Stomach smooth muscle (tissue), 2 donors: ENCODE results near the gene DRAXIN.
A peak's percentile ranks its signal among the peaks of the same experiment; 100 is the strongest.

Experiments
- H3K27ac ChIP-seq: one replicate; pipeline ENCODE4 v1.7.0; 2013; ENCODE audit warnings: mild to moderate bottlenecking, low read length, inconsistent platforms
- H3K27me3 ChIP-seq, 2 donors: one replicate each; pipeline ENCODE4 v1.7.0; 2013; ENCODE audit warnings: low read length in 2 of 2; ENCODE audit not compliant: insufficient read depth in 2 of 2, control insufficient read depth in 1 of 2
- H3K36me3 ChIP-seq, 2 donors: one replicate each; pipeline ENCODE4 v1.7.0; 2013; ENCODE audit warnings: low read length in 2 of 2; ENCODE audit not compliant: control insufficient read depth in 2 of 2, insufficient read depth in 2 of 2
- H3K4me1 ChIP-seq: one replicate; pipeline ENCODE4 v1.7.0; 2013; ENCODE audit warnings: low read length; ENCODE audit not compliant: control insufficient read depth, insufficient read depth
- H3K4me3 ChIP-seq, 2 donors: one replicate each; pipeline ENCODE4 v1.7.0; 2013; ENCODE audit warnings: low read length in 2 of 2
- H3K9ac ChIP-seq, 2 donors: one replicate each; pipeline ENCODE4 v1.7.0; 2013; ENCODE audit warnings: low read length in 2 of 2, mild to moderate bottlenecking in 1 of 2
- H3K9me3 ChIP-seq, 2 donors: one replicate each; pipeline ENCODE4 v1.7.0; 2013; ENCODE audit warnings: low read length in 2 of 2; ENCODE audit not compliant: control insufficient read depth in 2 of 2
- donor health status: healthy.
- donor health status: Pancreatic carcinoma.

DRAXIN gene

DNA sequence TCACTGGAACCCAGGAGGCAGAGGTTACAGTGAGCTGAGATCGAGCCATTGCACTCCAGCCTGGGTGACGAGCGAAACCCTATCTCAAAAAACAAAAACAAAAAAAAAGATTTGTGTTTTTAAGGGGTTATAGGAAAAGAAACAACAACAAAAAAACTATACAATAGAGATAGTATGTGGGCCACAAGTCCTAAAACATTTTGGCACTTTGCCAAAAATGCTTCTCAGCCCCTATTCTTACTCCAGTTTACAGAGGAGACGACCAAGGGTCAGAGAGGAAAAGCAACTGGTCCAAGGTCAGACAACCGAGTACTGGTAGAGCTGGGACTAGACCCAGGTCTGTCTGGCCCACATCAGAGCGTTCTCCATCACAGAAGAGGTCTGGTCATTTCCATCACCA lies 33.9 kb upstream of the DRAXIN start:
- no peak overlapping the region for H3K4me3 ChIP-seq
- no peak overlapping the region for H3K9ac ChIP-seq
- H3K36me3 ChIP-seq, result peaks cover 5 to 6% of the 10 kb centered on the region in 2 donors
- H3K4me1 ChIP-seq, result peaks cover 15% of the 10 kb centered on the region
- H3K27me3 ChIP-seq, result no peaks in the 10 kb centered on the region
- no peak overlapping the region for H3K27ac ChIP-seq
- H3K9me3 ChIP-seq, result no peaks in the 10 kb centered on the region

GRCh38 chr1:11658542-11658941 lies 33.0 kb upstream of the DRAXIN start:
- Histone ChIP-seq H3K27me3 (no peaks in the 10 kb centered on the region), H3K27ac (no peak overlapping the region), H3K9ac (no peak overlapping the region), H3K4me3 (no peak overlapping the region), H3K36me3 (peaks cover 5 to 6% of the 10 kb centered on the region in 2 donors), H3K4me1 (peaks cover 15% of the 10 kb centered on the region), H3K9me3 (no peaks in the 10 kb centered on the region)

DNA sequence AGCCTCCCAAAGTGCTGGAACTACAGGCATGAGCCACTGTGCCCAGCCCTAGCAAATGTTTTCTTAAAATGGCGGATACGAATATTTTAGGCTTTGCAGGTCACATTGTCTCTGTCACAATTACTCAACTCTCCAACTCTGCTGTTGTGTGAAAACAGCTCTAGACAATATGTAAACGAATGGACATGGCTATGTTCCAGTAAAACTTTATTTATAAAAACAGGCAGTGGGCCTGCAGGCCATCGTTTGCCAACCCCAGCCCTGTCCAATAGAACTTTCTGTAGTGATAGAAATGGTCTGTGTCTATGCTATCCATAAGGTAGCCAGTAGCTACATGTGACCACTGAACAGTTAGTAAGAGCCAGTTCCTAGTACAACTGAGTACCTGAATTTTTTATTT lies 31.8 kb upstream of the DRAXIN start:
- no peak overlapping the region for H3K27ac ChIP-seq
- H3K9ac ChIP-seq, result no peak overlapping the region
- H3K4me1 ChIP-seq, result peaks cover 11% of the 10 kb centered on the region
- no peaks in the 10 kb centered on the region for H3K27me3 ChIP-seq
- no peak overlapping the region for H3K4me3 ChIP-seq
- H3K9me3 ChIP-seq, result no peaks in the 10 kb centered on the region
- H3K36me3 ChIP-seq, result peaks cover 5 to 6% of the 10 kb centered on the region in 2 donors

- Histone ChIP-seq H3K4me1 (peaks cover 2% of the 10 kb centered on the region), H3K4me3 (no peak overlapping the region), H3K27ac (no peak overlapping the region), H3K36me3 (peaks cover 5 to 6% of the 10 kb centered on the region in 2 donors), H3K27me3 (no peaks in the 10 kb centered on the region), H3K9me3 (no peaks in the 10 kb centered on the region), H3K9ac (no peak overlapping the region)
Observed at GRCh38 chr1:11661103-11661502, 30.4 kb upstream of the DRAXIN start.

DNA sequence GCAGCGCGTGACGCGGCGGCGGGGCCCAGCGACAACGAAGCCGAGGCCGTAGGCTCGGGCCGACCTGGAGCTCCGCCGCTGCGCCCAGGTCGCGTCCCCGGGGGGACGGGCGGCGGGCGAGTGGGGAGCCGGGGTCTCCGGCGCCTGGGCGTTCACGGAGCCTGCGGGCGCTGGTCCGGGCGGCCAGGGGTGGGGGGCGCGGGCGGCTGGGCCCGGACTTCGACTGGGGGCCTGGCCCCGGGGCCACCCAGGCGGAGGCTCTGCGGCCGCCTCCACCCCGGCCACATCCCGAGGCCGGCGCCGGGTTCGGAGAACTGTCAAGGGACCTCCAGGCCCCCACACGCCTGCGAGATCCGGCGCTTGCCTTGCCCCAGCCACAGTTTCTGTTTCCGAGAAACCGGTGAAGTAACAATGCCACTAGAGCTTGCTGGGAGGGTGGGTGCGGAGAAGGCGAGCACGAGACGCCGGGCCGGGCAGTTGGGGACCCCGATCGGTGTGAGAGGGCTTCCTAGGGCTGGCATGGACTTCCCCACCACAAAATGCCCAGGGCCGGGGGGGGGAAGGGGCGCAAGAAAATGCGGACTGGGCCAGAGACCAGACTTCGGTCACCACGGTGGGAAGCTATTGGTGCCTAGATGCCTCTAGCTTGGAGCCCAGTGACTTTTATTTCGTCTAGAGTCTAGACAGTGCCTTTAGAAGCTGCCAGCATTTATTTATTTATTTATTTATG lies 27.0 kb upstream of the DRAXIN start:
- peak overlapping the region; percentile 55 for H3K27ac ChIP-seq

DNA sequence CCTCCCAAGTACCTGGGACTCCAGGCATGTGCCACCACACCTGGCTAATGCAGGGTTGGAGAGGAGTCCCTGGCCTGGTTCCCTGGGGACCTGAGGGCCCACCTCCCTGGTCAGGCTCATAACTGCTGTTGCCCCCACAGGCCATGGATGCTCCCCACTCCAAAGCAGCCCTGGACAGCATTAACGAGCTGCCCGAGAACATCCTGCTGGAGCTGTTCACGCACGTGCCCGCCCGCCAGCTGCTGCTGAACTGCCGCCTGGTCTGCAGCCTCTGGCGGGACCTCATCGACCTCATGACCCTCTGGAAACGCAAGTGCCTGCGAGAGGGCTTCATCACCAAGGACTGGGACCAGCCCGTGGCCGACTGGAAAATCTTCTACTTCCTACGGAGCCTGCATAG lies 23.0 kb upstream of the DRAXIN start:
- Histone ChIP-seq H3K9ac (no peak overlapping the region), H3K9me3 (no peaks in the 10 kb centered on the region), H3K27me3 (no peaks in the 10 kb centered on the region), H3K27ac (no peak overlapping the region), H3K36me3 (peaks cover 10% of the 10 kb centered on the region in 2 donors), H3K4me1 (peaks cover 2% of the 10 kb centered on the region), H3K4me3 (no peak overlapping the region)

More for the DNA sequence above, 27.0 kb upstream of the DRAXIN start:
- no peaks in the 10 kb centered on the region for H3K9me3 ChIP-seq
- H3K4me1 ChIP-seq, result peaks cover 2% of the 10 kb centered on the region
- H3K36me3 ChIP-seq, result peaks cover 6 to 8% of the 10 kb centered on the region in 2 donors
- H3K27me3 ChIP-seq, result no peaks in the 10 kb centered on the region
- peak overlapping the region; percentile 52 to 76 for H3K4me3 ChIP-seq
- peak overlapping the region; percentile 61 to 75 for H3K9ac ChIP-seq

GRCh38 chr1:11670747-11671146 lies 20.8 kb upstream of the DRAXIN start:
- H3K4me1 ChIP-seq, result no peaks in the 10 kb centered on the region
- no peak overlapping the region for H3K4me3 ChIP-seq
- no peak overlapping the region for H3K9ac ChIP-seq
- H3K9me3 ChIP-seq, result no peaks in the 10 kb centered on the region
- peaks cover 20 to 28% of the 10 kb centered on the region in 2 donors for H3K36me3 ChIP-seq
- H3K27ac ChIP-seq, result no peak overlapping the region
- H3K27me3 ChIP-seq, result no peaks in the 10 kb centered on the region

DNA sequence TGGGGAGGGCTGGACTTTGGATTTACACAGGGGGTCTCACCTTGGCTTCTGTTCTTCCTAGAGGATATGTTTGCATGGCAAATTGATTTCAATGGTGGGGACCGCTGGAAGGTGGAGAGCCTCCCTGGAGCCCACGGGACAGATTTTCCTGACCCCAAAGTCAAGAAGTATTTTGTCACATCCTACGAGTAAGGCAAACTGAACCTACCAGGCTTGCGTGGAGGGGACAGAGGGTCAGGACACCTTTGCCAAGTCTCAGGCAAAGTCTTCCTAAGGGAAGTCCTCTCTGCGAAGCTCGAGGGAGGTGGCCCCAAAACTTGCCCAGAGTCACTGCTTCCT lies 20.3 kb upstream of the DRAXIN start:
- Histone ChIP-seq H3K4me1 (no peaks in the 10 kb centered on the region), H3K27me3 (no peaks in the 10 kb centered on the region), H3K27ac (no peak overlapping the region), H3K36me3 (peaks cover 23 to 28% of the 10 kb centered on the region in 2 donors), H3K9me3 (no peaks in the 10 kb centered on the region), H3K9ac (no peak overlapping the region), H3K4me3 (no peak overlapping the region)

- Histone ChIP-seq H3K4me3 (no peak overlapping the region), H3K27me3 (no peaks in the 10 kb centered on the region), H3K9me3 (no peaks in the 10 kb centered on the region), H3K9ac (no peak overlapping the region), H3K27ac (no peak overlapping the region), H3K36me3 (peaks cover 27 to 28% of the 10 kb centered on the region in 2 donors), H3K4me1 (no peaks in the 10 kb centered on the region)
Observed at GRCh38 chr1:11671544-11672286, 19.8 kb upstream of the DRAXIN start.

DNA sequence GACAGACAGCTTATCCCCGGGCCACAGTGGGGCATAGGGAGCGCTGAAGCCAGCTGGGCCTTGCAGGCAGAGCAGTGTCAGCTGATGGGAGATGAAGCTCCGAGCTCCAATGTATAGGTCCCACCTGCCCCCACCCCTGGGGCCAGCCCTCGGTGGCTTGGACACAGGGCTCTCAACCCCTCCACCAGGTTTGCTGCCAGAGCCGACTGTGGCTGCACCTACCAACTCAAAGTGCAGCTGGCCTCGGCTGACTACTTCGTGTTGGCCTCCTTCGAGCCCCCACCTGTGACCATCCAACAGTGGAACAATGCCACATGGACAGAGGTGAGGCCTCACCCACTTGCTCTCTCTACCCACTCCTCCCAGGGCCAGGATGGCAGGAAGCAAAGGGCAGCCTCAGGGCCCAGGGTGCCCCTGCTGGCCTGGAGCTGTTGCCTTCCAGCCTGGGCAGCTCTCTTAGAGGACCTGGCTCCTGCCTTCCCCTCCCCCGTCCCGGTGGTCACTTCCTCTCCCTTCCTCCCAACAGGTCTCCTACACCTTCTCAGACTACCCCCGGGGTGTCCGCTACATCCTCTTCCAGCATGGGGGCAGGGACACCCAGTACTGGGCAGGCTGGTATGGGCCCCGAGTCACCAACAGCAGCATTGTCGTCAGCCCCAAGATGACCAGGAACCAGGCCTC lies 18.3 kb upstream of the DRAXIN start:
- H3K27ac ChIP-seq, result no peak overlapping the region
- no peaks in the 10 kb centered on the region for H3K9me3 ChIP-seq
- H3K4me1 ChIP-seq, result no peaks in the 10 kb centered on the region
- H3K9ac ChIP-seq, result no peak overlapping the region
- H3K4me3 ChIP-seq, result no peak overlapping the region
- H3K36me3 ChIP-seq, result peaks cover 27 to 28% of the 10 kb centered on the region in 2 donors
- no peaks in the 10 kb centered on the region for H3K27me3 ChIP-seq
